ENCODE measurements around the gene ADCY9.

Gene ADCY9

DNA sequence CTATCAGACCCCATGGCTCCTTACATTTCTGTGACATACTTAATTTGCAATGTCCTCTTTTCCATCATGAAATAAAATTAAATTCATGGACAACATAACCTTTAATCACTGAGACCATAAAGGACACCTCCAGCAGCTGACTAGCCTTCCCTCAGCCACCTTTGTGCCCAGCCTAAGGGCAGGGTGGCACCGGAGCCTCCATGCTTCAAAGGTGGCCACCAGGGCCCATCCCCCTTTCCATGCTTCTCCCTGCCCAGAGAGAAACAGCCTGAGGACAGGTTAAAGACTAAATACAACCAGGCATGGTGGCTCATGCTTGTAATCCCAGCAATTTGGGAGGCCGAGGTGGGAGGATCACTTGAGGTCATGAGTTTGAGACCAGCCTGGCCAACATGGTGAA, 94.3 kb downstream of the ADCY9 start:
- no peak for DNase-seq

DNA sequence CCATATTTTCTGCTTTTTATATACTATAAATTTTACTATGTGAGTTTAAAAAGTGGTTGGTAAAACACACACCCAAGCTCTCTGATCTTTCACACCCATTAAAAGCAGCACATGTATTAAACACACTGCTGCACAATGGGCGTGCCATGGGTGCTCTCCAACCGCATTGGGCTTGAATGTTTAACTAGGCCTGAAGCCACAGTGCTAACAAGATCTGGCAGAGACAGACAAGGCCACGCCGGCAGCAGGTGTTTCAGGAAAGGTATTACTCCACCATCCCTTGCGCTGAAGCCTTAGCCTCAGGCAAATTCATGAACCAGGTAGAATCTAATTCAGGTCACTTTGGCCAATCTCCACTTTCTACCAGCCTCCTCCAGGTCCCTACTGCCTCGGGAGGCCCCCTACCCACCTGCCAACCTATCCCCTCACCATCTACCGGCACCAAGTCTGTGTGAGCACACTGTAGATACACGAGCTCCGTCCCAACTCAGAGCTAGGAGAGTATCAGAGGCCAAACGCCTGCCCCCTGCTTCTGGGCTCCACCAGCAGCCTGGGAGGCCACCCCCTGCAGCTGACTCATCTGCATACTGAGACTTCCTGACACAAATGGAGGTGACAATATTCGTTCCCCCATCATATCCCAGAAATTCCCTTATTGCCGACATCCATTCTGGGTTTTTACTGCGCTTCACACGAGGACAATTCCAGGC, 95.0 kb downstream of the ADCY9 start:
- peak; percentile 69 to 73 for DNase-seq

DNA sequence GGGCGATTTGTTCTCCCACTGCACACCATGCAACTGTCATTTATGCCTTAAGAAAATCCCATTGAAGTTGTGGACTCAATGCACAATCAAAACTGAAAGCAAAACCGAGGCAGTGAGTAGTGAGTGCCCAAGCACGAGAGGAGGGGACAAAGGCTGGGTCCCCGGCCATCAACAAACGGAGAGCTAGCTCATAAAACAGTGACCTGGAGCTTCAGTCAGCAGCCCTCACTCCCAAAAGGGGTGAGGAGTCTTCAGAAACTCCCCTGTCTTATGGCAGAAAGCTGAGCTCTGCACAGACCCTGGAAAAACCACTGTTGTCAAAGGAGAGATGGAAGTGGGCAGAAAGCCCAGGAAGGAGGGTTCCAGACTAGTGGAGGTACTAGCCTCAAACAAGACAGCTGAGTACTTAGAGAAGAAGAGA, 96.9 kb downstream of the ADCY9 start:
- no peak for DNase-seq

DNA sequence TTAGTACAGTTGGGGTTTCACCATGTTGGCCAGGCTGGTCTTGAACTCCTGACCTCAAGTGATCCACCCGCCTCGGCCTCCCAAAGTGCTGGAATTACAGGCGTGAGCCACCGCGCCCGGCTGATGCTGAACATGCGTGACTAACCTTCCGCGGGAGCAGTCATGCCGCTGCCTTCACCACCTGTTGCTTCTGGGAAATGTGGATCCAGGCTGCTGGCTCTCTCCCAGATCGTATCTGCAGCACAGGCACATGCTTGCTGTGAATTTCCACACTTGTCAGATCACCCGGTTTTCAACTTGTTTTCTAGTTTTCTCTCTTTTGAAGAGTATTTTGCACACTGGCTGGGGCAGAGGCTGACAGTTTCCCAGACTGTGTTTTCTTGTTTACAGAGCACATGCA, 97.9 kb downstream of the ADCY9 start:
- DNase-seq = no peak

DNA sequence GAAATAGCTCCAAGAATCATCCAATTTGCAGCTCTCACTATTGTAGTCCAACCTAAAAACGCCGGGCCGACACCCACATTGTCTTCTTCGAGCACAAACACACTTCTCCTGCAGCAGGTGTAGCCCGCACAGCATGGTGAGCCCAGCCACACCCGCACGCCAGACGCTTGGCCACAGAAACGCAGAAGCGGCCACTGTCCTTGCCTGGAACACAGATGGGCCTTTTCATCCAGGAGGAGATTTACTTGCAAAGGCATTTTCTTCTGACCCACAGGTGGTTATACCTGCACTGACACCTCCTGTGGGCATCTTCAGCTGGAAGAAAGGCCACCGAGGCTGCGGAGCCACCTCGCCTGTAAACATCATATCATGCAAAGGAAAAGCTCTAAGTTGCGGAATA, 98.4 kb downstream of the ADCY9 start:
- DNase-seq = no peak

DNA sequence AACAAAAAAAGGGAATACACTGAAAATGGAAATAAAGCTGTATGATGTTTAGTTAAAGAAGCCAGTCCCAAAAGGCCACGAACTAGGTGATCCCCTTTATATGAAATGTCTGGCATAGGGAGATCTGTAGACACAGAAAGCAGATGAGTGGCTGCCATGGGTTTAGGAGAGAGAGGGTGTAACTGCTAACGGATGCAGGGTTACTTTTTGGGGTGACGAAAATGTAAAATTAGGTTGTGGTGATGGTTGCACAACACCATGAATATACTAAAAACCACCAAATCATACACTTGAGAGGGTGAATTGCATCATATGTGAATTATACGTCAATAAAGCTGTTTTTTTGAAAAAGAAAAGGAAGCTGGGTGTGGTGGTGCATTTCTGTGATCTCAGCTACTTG, 99.6 kb downstream of the ADCY9 start:
- no peak for DNase-seq

DNA sequence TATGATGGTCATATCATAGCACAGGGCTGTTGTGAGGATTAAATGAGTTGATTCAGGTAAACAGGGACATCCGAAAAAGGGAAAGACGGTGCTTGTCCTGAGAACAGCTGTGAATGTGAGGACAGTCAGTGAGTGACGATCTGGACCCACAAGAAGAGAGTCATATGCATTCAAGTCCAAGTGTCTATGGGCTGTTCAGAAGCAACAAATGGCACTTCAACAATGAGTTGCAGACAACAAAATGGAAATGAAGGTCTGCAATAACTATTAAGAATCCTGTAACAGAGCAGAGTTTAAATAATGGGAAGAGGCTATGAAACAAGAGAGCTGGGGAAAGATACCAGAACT, 100.3 kb downstream of the ADCY9 start:
- no peak for DNase-seq

DNA sequence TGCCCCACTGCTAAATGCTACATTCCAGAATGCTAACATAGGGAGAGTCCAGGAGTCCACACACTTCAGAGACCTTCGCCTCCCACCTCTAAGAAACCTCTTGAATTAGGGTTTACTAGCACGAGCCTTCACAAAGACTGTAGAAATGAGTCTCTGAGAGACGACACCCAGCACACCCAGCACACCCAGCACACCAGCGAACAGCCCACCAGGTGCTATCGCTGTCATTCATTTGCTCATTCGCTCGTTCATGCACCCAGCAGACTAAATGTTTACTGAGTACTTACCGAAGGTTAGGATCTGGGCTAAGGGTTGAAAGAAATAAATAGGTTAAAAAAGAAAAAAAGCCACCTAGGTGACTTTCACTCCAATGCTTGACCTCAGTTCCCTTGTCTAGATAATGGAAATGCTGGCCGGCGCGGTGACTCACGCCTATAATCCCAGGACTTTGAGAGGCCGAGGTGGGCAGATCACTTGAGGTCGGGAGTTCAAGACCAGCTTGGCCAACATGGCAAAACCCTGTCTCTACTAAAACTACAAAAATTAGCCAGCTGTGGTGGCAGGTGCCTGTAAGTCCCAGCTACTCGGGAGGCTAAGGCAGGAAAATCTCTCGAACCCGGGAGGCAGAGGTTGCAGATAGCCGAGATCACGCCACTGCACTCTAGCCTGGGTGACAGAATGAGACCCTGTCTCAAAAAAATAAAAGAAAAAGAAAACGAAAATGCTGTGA, 100.8 kb downstream of the ADCY9 start:
- no peak for DNase-seq

DNA sequence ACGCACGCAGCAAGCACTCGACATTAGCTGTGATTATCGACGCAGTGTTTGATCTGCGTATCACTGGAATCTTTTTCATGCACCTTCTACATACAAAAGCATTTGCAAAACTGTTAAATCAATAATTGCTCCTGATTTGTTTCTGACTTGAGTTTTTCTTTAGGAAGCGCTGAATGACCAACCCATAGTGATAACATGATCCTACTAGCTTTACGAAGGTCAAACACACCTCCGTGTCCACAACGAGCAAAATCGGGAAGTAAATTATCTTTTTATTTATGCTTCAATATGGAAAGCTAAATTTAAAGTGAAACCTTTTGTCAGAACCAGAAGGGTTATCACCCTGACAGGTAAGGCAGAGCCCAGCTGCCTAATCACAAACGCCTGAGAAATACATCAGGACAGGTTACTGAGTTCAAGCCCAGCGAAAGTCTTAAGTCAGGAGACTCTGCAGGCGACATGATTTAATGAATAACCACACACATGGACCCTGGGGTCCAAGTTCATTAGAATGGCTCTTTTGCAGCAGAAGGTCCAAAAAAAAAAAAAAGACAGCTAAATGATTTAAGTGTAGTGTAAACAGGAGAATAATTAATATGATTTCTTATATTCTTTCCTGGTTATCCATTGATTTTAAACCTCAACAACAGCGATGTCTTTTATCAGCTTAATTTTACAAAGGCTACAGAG, 104.2 kb downstream of the ADCY9 start:
- no peak for DNase-seq

DNA sequence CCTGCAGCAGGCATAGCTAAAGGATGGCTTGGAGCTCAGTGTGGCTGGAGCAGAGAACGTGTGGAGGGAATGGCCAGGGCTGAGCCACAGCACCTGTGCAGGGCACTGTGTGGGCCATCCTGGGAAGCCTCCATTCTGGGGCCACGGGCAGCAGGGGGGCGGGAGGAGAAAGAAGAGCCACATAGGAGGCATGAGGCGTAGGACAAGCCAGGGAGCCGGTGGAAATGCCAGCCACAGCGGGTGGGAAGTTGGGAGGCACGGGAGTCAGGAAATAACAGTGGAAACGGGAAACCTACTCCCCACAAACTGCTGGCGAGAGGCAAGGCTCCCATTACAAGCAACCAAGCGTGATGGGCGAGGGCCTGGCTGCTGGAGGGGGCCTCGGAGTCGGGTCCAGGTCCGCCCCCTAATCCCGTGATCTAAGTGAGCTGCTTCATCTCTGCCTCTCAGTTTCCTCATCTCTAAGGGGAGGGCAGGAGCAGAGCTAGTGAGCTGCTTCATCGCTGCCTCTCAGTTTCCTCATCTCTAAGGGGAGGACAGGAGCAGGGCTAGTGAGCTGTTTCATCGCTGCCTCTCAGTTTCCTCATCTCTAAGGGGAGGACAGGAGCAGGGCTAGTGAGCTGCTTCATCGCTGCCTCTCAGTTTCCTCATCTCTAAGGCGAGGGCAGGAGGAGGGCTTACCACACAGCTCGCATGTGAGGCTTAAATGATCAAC, 104.9 kb downstream of the ADCY9 start:
- no peak for DNase-seq

DNA sequence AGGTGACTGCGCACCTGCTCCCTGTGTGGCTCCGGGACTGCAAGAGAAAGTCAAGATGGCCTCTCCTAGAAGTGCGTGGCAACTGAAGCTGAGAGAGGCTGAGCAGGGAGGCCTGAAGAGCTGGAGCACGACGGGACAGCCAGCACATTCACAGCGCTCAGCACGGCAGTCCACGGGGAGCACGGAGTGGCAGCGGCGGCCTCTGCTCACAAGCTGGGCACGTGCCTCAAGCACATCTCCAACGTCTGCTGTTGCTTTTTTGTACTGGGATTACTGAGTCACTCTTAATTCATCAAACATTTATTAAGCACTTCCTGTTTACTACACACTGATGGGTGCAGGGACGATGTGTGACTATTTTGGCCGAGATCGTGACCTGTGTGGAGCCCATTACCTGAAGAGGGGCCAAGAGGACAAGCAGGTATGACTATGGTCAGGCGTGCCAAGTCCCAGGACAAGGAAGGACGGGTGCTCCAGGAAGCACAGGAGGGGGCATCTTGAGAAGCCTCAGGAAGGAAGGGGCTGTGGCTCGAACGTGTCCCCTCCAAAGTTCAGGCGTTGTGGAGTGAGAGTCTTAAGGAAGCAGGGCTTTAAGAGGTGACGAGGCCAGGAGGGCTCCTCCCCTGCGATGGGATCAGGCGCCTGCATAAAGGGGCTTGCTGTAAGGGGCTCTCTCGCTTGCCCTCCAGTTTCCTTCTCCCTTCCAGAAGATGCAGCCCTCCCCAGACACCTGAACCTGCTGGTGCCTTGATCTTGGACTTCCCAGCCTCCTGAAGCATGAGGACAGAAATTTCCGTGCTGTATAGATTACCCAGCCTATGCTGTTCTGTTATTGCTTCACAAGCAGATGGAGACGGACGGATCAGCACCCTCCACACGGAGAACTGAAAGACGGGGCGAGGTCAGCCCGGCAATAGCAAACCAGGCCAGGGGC, 105.8 kb downstream of the ADCY9 start:
- DNase-seq = no peak

DNA sequence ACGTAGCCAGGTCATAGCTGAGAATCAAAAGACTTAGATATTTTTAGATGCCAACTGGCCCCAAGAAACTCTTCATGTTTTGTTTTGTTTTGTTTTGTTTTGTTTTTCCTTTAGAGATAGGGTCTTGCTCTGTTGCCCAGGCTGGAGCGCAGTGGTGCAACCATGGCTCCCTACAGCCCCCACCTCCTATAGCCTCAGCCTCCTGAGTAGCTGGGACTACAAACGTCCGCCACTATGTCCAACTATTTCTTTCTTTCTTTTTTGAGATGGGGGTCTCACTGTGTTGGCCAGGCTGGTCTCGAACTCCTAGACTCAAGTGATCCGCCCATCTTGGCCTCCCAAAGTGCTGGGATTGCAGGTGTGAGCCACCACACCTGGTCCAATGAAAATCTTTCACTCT, 107.1 kb downstream of the ADCY9 start:
- no peak for DNase-seq

DNA sequence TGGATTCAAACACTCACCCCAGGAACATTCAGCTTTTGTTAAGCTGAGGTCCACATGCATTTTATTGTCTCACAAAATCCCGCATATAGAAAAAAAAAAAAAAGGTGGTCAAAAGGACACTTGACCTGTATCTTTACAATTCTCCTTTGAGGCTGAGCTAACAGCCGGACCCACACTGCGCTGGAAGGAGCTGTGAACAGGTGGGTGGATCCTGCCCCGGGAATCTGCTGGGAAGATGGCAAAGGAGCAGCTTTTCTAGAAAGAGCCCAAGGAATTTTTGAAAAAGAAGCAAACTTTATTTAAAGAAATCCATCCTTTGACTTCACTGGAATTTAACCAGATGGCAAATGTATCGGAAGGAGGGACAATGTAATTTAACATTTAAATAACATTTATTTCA, 108.1 kb downstream of the ADCY9 start:
- no peak for DNase-seq

DNA sequence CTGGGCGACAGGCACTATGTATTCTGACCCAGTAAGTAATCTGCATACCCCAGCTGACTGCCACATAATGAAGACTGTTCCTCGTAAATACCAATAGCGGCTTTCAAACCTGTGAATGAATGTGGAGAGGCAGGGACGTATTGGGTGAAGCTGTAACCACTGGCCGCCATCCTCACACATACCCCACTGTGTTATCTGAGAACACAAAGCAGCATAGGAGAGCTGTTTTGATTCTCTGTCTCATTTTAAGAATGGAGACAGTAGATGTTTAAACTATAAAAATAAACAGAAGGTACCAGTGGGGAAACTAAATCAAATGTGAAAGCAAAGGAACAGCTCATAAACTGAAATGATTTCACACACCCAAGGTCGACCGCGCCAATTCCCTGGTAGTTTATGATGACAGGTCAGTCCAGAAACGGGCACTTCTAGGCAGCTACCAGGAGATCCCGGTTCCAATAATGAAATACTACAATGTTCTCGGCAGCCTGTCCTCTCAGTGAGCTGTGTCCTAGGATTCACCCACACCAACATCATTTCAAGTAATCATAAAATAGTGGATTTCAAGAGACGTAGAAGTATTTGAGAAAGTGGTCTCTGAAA, 109.7 kb downstream of the ADCY9 start:
- no peak for DNase-seq

DNA sequence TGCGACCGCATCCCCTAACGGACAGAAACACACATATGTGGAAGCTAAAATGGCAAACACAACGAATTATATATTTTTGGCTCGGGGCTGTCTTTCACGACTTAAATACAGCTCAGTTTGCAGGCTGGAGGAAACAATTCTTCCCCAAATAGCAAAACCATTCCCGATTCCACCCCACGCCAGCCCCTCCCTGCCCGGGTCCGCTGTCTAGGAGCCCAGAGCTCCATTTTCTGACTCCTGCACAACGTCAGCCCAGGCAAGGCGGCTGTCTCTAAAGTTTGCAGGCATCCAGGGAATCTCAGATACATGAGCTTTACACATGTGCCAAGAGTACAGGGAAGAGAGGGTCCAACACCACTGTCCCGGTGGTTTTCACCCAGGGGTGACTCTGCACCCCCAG, 110.5 kb downstream of the ADCY9 start:
- no peak for DNase-seq

DNA sequence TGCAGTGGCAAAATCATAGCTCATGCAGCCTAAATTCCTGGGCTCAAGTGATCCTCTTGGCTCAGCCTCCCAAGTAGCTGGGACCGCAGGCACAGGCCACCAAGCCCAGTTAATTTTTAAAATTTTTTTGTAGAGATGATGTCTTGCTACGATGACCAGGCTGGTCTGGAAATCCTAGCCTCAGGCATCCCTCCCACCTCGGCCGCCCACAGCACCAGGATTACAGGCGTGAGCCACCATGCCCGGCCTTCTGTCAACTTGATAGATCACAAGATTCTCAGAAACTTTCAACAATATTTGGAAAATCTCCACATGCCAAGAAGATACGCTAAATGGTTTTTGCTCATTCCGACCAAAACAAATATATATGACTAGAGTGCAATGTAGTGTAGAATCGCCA, 111.0 kb downstream of the ADCY9 start:
- no peak for DNase-seq

DNA sequence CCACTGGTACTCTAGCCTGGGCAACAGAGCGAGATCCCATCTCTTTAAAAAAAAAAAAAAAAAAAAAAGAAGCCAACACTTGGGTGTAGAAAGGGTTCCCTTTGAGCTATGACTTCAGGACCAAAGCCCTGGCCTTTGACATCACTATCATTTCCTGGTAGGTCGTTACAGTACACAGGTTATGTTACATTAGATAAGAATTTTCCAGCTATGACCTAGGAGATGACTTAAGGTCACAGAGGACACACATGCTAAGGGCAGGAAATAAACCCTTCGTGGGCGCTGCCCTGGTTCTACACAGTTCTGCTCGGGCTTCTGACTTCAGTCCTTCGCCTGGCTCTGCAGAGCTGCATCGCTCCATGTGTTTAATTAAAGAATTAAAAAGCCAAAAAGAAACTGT, 112.0 kb downstream of the ADCY9 start:
- DNase-seq = no peak

DNA sequence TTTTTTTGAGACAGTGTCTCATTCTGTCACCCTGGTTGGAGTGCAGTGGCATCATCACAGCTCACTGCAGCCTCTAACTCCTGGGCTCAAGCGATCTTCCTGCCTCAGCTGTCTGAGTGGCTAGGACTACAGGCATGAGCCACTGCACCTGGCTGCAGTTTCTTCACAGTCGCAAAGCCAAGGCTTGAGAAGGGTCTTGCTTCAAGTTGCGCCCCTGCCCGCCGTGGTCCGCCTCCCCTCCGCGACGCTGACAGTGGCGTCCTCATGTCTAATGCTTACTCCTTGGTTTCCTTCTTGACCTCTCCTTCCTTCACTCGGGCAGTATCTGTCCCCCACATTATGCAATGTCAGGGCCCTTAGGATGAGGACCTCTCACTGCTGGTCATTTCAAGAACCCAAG, 112.7 kb downstream of the ADCY9 start:
- DNase-seq = no peak

DNA sequence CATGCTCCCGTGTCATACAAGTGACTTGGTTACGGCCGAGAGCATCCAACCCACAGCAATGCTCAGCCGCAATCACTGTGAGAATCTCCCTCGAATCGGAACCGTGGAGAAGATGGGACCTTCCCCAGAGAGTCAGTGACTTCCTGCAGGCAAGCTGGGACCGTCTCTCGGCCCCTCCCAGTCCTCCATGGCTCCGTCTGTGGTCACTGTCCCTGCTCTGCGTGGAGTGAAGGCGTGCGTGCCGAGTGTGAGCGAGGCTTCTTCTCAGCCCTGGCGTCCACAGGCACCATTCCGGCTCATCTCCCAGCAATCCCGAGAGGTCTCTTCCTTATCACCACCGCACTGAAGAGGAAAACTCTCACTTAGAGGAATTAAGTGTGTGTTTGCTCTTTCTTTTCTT, 113.1 kb downstream of the ADCY9 start:
- DNase-seq = no peak

DNA sequence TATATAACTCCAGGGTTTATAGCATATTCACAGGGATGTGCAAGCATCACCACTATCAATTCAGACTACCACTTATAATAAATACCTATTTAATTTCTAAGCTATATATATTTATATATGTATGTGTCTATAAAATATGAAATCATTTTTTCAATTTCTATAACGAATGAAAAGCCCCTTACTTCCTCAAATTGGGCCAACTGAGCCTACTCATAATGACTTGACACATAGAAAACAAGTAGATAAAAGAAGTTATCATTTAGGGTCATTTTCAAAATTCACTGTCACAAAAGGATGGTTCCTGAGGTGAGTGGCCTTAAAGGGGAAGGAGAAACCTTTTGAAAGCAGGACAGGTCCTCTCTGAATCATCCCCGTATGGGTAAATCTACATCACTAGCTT, 114.1 kb downstream of the ADCY9 start:
- DNase-seq = no peak

DNA sequence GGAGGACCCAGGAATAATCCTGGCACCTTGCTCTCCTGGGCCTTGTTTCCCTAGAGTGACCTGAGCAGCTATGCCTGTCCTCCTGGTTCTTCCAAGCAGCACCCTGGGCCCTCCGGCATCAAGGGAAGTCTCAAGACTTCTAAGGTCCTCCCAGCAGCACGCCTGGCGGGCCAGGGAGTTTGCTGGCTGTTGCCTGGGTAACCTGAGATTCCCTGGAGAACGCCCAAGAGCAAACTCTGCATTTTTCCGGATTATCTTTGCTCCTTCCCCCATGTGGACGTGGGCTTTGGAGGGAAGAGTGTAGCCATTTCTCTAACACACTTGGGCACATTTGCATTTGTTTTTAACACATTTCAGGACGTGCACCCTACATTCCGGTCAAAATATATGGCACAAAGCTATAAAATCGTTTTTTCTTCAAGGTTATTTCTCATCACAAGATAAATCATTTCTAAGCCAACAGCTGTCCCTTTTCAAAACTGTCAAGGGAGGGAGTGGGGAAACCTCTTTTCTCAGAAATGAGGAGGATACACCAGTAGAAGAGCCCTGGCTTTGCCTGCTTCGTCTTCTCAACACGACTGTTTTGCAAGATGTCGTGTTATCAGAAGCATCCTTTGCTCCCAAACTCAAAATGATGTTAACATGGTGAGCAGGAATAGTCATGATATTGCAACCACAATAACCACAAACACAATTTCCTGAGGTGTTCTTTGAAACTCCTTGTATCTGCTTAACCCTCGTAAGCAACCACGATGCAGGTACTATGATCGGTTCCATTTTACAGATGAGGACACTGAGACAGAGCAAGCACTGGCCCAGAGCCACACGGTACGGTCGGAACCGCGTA, 116.5 kb downstream of the ADCY9 start:
- DNase-seq = no peak
